ENCODE measurements around the gene ADAM12. TPM values are rescaled to one million over a fixed set of nuclear protein-coding genes. Genes with fewer than 3 reads are reported as not detected.

Gene ADAM12
- polyA plus RNA-seq, 1 of the 3 experiments (the other 2 are of a cell fraction) = 25.0 TPM

GRCh38 chr10:126185676-126186447 is 202.4 kb downstream of the ADAM12 start (continued):
- no peak for TF ChIP-seq REST (IDR thresholded peaks at IDR 0.05; ENCODE audit: low read depth, low read length)
- no peak for TF ChIP-seq TAF1 (IDR thresholded peaks at IDR 0.05; ENCODE audit: borderline replicate concordance, low read depth, low read length)
- no peak for TF ChIP-seq IRF3 (IDR thresholded peaks at IDR 0.05; ENCODE audit: low read depth, low read length)
- no peak for TF ChIP-seq FOXM1 (IDR thresholded peaks at IDR 0.05; ENCODE audit: low read depth)

GRCh38 chr10:126181626-126182025 is 206.7 kb downstream of the ADAM12 start:
- POLR2A ChIA-PET = no interaction called here
- Histone ChIP-seq H3K27ac (ENCODE audit: low read depth in 2 of 2, low read length in 1 of 2) (no peak overlapping the region), H3K9me2 (no peaks in the 10 kb centered on the region), H3K9me3 (no peaks in the 10 kb centered on the region), H2AFZ (ENCODE audit: low read depth) (no peak overlapping the region), H3K4me2 (no peak overlapping the region), H3K79me2 (ENCODE audit: insufficient read depth) (no peaks in the 10 kb centered on the region), H3F3A (replicated peaks; ENCODE audit: insufficient read depth) (no peaks in the 10 kb centered on the region), H3K36me3 (replicated peaks in 1 of 2; ENCODE audit: control insufficient read depth in 1 of 2, insufficient read depth in 2 of 2, low read length in 1 of 2) (no peaks in the 10 kb centered on the region), H3K4me1 (ENCODE audit: control insufficient read depth in 1 of 2, insufficient read depth in 2 of 2, low read depth in 1 of 2, low read length in 1 of 2) (no peaks in the 10 kb centered on the region; a peak in 1 of 4 replicates), H3K4me3 (ENCODE audit: low read depth in 2 of 2, low read length in 1 of 2) (no peak overlapping the region), H3K27me3 (ENCODE audit: insufficient read depth) (no peaks in the 10 kb centered on the region), H4K20me1 (ENCODE audit: insufficient read depth) (no peaks in the 10 kb centered on the region), H3K9ac (no peak overlapping the region)
- no peak for TF ChIP-seq FOXM1 (IDR thresholded peaks at IDR 0.05; ENCODE audit: low read depth)
- no peak for TF ChIP-seq YY1 (IDR thresholded peaks at IDR 0.05; ENCODE audit: low read depth)
- TF ChIP-seq GABPA (IDR thresholded peaks at IDR 0.05; ENCODE audit: low read depth) = no peak
- TF ChIP-seq MAX (IDR thresholded peaks at IDR 0.05; ENCODE audit: low read depth) = no peak
- no peak for TF ChIP-seq JUND (IDR thresholded peaks at IDR 0.05)
- no peak for TF ChIP-seq FOSL2 (IDR thresholded peaks at IDR 0.05; ENCODE audit: borderline replicate concordance, low read depth)
- TF ChIP-seq RXRA (IDR thresholded peaks at IDR 0.05; ENCODE audit: borderline replicate concordance, low read depth) = no peak
- no peak for TF ChIP-seq PBX3 (IDR thresholded peaks at IDR 0.05)
- no peak for DNase-seq
- CTCF ChIA-PET = no interaction called here
- 93% methylated on average over 5 of the region's 6 CpGs for WGBS (ENCODE audit: low lambda C conversion rate)

Measured in SK-N-SH (cell line).